HG03066 (cell line): ENCODE results near the gene CISD3.
"Not testable (repeated sequence)": the region's sequence is repeated elsewhere in the genome, so short reads cannot be mapped to it uniquely, and the experiment has no call there.

Experiments
- ATAC-seq: cut with Tn5 transposase; IDR thresholded peaks from one replicate; pipeline ENCODE4 v1.9.1; 2021; ENCODE audit warnings: low read depth; ENCODE audit not compliant: unreplicated experiment

CISD3 gene

DNA sequence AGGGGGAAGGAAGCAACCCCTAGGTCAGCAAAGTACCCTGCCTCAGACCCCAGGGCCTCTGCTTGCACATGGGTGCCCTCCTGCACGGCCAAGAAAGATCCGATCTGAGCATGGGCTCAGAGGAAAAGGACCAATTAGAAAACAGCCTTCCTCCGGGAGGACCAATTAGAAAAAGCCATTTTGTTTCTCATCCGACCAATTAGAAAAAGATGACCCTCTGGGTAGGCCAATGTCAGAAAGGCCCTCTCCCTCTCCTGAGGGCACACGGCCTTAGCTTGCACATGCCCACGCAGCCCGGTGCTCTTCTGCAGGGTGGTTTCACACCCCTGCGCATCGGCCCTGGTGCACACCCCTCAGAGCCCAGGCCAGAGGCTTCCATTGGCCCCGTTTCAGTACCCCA, 5.1 kb upstream of the CISD3 start:
- no peak for ATAC-seq

DNA sequence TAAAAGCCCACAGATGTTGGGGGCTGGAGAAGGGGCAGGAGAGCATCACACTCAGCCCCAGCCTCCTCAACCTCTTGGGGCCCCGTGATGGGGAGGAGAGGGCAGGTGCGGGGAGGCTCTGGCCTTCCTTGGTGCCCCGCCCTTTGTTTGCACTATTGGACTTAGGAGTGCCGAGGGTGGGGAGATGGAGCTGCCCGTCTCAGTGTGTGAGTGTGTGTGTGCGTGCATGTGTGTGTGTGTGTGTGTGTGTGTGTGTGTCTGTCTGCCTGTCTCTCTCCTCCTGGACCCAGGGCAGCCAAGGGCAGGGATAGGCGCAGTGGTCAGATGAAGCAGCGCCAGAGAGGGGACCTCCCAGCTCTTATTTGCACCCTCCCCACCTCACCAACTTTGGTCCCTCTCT, 4.0 kb upstream of the CISD3 start:
- not testable (repeated sequence) for ATAC-seq

DNA sequence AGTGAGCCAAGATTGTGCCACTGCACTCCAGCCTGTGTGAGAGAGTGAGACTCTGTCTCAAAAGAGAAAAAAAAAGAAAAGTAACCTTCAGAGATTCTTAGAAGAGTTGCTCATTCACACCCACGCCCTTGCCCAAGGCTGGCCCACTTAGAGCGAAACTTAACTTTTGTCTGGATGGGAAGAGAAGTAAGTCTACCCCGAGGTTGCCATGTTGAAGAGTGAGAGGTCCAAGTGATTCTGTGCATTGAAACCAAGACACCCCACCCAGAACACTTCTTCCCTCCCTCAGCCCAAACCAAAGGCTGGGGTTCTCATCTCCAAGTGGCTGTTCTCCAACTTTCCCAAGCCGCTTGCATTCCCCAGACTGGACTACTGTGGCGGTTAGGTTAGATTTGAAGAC, 2.4 kb upstream of the CISD3 start:
- no peak for ATAC-seq

DNA sequence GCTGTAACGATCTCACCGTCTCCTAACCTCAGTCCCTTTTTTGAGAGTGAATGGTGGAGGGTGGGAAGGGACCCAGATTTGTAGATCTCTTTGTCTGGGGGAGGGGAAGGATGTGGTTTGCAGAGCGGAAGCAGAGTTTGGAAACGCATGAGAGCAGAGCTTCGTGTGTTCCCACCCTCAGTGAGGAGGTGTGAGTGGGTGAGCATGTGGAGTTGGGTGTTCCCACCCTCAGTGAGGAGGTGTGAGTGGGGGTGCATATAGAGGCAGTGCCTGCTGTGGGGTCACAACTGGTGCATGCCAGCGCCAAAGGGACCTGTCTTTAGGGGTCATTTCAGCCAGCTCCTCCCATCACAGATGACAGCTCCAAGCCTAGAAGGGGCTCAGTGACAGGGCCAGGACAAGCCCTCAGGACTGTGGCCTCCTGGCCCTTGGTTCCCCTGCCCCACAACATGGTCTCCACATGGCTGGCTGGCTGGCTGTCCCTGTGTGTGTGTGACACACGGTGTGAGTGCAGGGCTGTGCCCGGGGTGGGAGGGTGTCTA, 1.8 kb upstream of the CISD3 start:
- ATAC-seq, result no peak

DNA sequence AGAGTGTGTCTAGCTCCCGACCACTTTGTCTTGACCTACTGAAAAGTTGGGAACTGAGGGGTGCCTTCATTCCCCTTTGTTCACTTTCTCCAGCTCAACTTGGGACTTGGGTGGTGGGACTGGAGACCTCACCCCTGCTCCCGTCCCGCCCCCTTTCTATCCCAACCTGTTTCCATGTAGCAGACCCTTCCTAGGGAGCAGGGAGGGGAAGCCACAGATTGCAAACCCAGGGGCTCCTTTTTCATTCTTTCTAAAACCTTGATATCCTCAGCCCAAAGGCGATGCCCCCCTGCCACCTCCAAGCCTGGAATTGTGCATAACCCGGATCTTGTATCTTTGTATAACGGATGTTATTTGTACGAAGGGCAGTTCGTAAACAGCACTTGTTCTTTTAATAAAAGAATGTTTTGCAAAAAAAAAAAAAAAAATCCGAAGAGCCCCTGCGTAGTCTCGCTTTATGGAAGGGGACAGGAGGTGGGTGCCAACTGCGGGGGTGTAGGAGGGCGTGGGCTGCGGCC, 714 bp upstream of the CISD3 start:
- no peak for ATAC-seq

DNA sequence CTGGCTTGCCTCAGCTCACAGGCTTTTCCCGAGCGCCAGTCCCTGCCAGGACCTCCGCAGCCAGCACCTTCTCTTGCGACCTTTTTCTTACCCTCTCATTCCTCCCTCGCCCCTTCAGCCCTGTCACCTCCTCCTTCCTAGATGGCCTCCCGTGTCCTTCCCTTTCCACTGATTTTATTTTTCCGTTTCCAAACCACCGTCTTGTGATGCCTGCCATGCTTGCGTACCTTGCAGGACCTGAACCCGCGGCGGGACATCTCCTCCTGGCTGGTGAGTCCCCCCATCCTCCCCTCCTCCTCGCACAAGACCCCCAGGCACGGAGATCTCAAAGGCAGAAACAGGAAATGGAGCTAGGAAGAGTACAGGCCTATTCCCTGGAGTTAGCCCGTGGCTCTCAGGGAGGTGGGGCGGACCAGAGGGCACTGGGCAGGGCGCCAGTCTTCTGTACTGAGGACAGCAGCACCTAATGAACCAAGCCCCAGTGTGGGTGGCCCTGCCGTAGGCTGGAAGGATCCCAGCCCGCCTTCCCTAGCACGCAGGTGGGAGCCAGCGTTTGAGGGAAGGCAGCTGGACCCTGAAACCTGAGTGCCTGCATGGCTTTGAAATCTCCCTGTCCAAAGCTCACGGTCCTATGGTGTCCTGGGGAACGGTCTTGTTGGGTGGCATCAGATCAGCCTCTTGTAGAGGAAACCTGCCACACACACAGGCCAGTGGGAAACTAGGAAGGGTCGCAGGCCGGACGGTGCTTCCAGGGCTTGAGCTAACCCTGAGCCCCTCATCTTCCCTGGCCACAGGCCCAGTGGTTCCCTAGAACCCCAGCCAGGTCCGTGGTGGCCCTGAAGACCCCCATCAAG, 612 bp downstream of the CISD3 start:
- ATAC-seq, result no peak

DNA sequence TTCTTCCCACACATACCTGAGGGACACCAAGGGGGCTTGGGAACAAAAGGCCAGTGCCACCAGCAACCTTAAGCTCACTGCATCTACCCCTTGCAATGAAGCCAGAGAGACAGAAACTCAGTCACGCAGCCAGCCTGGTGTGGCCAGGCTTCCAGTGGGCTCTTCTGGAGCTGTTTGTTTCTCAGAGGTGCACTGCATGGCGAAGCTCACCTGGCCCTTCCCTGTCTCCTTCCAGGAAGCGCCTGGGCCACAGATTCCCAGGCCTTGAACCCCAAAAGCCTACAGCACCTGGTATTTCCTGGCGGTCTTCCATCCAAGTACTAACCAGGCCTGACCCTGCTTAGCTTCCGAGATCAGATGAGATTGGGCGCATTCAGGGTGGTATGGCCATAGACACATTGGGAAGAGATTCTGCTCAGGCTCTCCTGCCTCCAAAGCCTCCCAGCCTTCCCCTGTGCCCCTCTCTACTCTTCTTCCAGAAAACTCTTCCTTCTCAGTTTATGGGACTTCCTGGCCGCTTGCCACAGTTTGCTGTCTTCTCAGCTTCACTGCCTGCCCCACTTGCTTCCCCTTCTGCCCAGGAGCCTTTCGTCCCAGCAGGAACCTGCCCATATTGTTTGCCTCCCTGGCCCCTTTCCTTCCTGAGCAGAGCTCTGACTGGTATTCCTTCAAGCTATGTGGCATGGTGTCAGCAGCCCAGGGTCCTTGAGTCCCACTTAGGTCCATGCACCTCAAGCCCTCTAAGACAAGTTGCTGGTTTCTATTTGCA, 1.6 kb downstream of the CISD3 start:
- no peak for ATAC-seq

DNA sequence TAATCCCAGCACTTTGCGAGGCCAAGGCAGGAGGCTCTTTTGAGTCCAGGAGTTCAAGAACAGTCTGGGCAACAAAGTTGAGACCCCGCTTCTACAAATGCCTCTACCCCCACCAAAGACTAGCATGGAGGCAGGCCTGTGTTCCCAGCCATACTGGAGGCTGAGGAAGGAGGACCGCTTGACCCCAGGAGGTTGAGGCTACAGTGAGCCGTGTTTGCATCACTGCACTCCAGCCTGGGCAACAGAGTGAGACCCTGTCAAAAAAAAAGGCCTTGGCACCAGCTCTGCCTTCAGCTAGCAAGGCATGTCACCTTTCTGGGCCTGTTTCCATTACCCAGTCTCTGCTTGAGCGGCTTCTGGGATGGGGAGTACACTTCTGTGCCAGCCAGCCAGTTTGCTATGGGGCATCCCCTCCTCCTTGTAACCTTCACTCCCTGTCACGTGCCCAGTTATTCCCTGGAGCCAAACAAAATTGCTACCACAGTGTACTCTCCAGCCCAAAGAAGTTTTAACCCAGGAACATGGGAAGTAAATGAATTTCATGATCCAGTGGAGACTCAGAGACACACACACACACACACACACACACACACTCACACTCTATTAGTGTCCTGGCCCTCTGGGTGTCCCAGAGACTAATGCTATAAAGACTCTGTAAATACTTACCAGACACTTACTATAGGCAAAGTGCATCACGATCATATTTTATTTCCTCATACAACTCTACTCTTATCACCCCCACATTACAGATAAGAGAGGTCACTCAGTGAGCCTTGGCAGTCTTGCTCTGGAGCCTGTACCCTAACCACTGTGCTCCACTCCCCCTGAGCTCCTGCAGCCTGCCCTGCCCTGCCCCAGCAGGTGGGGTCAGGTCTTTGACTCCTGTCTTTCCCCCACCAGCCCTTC, 2.5 kb downstream of the CISD3 start:
- ATAC-seq, result no peak

DNA sequence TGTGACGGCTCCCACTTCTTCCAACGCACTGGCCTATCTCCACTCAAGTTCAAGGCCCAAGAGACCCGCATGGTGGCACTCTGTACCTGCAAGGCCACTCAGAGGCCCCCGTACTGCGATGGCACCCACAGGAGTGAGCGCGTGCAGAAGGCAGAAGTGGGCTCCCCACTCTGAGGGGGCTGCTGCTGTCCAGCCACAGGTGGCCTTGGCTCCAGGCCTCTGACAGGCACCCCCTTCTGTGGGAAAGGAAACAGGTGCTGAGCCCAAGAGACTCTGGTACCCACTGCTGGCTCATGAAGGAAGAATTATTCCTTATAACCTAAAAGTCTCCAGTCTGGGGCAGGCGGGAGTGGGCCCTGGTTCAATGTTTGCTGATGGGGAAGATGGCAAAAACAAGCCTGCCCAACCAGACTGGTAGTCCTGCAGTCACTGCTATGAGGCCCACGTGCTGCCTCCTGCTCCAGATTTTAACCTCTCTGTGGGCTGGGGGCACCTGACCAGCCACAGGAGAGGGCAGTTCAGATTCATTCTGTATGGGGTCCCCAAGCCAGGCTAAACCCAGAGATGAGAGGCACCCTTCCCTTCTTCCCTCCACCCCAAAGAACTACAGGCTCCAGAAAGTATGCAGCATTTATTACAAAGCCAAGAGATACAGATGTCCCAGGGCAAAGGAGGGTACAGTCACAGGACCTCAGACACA, 3.3 kb downstream of the CISD3 start:
- no peak for ATAC-seq

DNA sequence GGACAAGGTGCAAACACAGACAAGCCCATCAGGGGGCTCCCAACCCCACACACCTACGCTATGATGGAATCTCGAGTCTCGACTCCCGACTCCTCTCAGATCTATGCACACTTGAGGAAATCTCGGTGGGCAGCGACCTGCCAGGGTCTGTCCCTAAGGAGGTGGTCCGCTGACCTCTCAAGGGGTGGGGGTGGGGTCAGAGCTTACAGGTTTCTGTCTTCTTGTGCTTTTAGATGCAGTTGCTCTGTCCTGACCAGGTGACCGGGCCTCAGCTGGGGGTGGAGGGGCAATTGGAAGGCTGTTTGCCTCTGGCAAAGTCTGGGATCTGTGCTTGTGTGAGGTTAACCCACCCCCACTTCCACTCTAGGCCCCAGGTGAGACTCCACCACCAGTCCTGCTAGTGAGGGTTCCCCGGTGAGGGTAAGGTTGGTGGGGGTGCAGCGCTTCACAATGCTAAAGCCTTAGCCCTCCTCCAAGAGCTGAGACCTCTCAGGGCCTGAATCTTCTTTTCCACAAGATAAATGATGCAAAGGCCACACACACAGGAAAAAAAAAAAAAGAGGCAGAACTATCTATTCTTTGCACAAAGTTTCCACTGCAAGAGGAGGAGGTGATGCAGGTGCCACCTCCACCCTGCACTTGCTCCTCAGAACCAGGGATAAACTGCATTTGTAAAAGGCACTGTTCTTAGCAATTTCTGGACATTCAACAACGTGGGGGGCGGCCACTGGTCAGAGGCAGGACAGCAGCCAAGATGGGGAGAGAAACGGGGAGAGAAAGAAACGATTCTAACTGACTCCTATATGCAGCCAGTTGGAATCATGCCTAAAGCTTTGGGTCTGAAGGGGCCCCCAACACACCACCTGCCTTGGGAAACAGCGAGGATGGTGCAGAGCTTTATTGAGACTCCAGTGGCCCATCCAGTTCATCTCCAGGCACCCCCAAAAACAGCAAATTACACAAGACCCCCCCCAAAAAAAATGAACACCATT, 4.1 kb downstream of the CISD3 start:
- ATAC-seq, result no peak

DNA sequence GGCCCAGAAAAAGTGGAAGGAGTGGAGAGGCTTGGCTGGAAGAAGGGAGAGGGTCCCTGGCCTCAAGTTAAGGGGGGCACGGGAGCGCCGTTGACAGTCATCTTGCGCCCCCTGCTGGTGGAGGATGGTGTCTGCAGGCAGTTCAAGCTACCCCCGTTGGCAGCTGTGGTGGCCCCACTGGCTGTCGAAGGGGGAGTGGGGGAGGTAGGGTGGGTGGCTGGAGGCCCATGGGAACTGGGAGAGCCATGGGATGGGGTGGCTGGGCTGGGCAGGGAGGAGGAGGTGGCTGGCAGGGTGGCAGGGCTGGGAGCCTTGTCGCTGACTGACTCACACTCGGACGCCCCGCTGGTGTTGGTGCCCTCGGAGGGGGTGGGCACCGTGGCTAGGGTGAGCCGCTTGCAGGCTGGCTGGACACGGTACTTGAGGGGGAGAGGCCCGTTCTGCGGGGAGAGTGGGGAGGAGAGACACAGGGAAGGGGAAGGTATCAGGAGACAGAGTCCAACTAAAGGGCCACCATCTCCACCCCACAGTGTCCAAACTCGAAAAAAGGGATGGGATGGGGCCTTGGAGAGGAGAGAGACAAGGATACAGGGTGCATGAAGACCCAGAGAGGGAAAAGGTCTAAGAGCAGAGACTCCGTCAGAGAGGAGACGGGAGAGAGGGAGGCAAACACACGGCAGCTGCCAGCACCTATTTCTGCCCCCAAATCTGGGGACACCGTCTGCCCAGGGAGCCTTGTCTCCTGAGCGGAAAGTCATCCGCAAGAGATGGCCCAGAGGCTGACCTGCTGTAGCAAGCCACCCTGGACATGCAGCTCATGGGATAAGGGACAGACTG, 5.2 kb downstream of the CISD3 start:
- no peak for ATAC-seq

DNA sequence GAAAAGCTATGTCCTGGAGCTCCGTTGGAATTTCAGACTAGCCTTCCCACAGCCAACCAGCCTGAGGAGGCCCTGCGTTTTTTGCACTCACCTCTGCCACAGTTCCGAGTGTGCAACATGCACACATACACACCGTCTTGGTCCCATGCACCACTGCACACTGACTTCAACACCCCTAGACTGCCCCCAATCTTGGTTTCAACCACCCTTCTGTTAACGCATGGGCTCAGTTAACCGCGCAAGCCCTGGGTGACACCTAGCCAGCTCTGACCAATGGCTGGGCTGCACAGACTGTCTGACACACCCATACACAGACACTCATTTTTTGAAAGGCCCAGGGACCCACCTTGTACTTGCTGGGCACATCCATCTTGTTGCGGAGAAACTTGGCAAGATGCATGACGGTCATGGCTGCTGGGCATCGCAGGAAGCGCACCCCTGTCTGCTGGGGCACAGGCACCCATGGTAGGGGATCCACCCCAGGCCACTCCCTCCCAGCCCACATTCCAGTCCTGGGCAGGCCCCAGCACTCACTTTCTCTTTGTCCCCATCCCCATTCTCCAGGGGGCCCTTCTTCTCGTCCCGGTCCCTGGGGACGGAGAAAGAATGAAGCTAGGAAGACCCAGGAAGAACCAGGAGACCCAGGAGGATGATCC, 8.0 kb downstream of the CISD3 start:
- ATAC-seq, result no peak

DNA sequence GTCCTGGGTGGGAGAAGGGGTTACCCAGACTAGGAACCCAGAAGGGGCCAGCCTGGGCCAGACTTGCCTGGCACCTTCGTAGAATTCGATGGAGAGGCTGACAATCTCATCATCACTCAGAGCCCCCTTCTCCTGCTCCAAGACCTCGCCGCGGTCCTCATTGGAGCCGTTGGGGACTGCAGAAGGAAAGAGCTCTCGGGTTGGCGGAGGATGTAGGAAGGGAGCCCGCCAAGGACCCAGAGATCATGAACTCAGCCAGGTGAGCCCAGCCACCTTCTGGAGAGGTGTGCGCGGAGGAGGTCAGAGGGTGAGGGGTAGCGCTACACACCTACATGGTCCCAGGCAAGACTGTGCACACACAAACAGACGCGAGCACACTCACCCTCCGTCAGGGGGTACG, 8.5 kb downstream of the CISD3 start:
- no peak for ATAC-seq

DNA sequence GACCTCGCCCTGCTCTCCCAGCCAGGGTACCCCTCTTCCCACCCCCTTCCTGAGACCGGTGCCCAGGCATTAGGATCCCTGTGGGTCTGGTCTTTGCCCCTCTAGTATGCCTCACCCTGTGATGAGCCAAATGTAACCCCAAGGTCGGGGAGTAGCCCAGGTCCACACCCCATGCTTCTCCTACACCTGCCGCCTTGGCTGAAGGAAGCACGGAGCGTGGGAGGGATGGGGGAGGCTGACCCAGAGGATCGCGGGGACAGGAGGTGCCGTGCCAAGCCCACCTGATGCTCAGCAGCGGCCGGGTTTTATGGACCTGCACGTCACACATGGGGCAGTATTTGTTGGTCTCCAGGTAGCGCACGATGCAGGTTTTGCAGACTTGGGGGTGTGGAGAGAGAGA, 9.2 kb downstream of the CISD3 start:
- ATAC-seq, result no peak

DNA sequence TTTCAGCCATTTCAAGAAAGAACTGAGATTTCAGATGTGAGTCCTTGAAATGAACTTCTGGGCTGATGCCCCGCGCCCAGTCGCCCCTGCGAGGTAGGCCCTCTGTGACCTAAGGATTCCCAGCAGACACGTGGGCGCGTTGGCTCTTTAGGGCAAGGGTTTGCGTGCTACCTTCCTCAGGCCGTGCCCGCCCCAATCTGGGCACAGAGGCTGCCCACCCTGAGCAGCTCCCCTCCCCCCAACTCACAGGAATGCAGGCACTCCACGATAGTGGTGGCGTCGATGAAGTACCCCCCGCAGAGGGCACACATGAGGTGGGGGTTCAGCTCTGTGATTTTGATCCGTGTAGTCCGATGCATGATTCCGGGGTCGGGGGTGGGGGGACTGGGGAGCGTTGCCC, 9.9 kb downstream of the CISD3 start:
- ATAC-seq, result no peak

DNA sequence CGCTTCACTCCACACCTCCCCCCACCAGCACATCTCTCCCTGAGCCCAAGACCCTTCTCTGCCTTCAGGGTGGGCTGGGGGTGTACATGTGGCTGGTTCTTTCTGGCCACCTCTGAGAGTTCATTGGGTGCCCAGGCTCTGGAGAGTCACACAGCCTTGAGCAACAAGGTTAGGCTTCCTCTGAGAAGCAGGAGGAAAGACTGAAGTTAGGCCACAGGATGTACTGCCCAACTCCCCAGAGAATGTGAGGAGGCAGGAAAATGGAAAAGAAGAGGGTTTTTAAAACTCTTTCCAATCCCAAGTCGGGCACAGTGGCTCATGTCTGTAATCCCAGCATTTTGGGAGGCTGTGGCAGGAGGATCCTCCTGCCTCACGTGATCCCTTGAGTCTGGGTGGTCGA, 10.7 kb downstream of the CISD3 start:
- ATAC-seq, result no peak

DNA sequence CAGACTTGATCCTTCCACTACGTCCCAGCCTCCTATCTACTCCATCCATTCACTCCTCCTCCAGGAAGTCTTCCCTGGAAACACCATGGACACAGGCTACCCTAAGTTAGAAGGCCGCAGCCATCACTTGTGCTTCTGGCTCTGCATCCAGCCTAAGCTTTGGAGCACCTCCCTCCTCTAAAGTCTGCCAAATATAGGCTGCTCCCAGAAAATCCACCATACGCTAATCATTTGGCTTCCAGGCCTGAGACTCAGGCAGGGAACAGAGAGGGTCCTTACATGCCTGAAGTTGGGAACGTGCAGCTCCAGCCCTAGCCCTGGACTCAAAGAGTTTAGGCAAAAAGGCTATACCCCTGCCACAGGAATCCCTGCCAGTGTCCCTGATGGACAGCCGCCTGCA, 11.3 kb downstream of the CISD3 start:
- ATAC-seq, result no peak
